HEK293 (cell line): ENCODE results near the gene MAIP1.

ENCODE experiments used
- ELK4 ChIP-seq: IDR thresholded peaks from 2 replicates; pipeline ENCODE4 v1.6.1; 2011; ENCODE audit warnings: mild to moderate bottlenecking, low read depth, low read length, borderline replicate concordance
- FEZF1 ChIP-seq: fragments of 450-650 bp; formaldehyde crosslinking; IDR thresholded peaks from 2 replicates; pipeline ENCODE4 v1.5.1; 2016; ENCODE audit warnings: missing biosample characterization, missing genetic modification characterization
- KLF10 ChIP-seq: fragments of 450-650 bp; IDR thresholded peaks from 2 replicates; pipeline ENCODE4 v1.5.1; 2018; ENCODE audit warnings: missing biosample characterization, mild to moderate bottlenecking, missing genetic modification characterization
- ZNF174 ChIP-seq: fragments of 450-650 bp; formaldehyde crosslinking; IDR thresholded peaks from 2 replicates; pipeline ENCODE4 v1.5.0; 2017; ENCODE audit warnings: missing biosample characterization, mild to moderate bottlenecking, missing genetic modification characterization
- ZNF24 ChIP-seq: fragments of 450-650 bp; formaldehyde crosslinking; IDR thresholded peaks from 2 replicates; pipeline ENCODE4 v1.5.1; 2016; ENCODE audit warnings: missing biosample characterization, missing genetic modification characterization
- ZNF610 ChIP-seq: fragments of 450-650 bp; formaldehyde crosslinking; IDR thresholded peaks from 2 replicates; pipeline ENCODE4 v1.5.1; 2016; ENCODE audit warnings: missing biosample characterization, missing genetic modification characterization, borderline replicate concordance
- TF ChIP-seq, protein P1 (sequence below): fragments of 450-650 bp; formaldehyde crosslinking; IDR thresholded peaks from 2 replicates; pipeline ENCODE4 v1.5.1; 2016; ENCODE audit warnings: missing biosample characterization, missing genetic modification characterization
- TF ChIP-seq, protein P2 (sequence below): fragments of 450-650 bp; formaldehyde crosslinking; IDR thresholded peaks from 2 replicates; pipeline ENCODE4 v1.5.1; 2016; ENCODE audit warnings: missing biosample characterization, missing genetic modification characterization

DNA sequence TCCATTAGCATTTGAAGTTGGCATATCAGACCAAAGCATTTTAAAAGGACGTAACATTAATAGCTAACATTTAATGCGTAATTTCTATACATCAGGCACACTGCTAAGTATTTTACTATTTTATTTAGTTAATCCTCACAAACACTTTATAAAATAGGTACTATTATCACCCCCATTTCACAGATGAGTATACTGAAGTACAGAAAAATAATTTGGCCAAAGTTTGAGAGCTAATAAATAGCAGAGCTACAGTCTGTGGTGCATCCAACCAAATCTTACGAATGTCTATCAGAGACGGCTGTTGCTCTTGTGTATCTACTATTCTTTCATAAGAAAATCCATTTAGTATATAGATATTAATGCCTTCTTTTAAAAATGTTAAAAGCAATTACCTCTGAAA lies 12.0 kb upstream of the MAIP1 start:
- TF ChIP-seq KLF10 = no peak
- TF ChIP-seq ZNF24 = no peak
- TF ChIP-seq, protein P1, sequence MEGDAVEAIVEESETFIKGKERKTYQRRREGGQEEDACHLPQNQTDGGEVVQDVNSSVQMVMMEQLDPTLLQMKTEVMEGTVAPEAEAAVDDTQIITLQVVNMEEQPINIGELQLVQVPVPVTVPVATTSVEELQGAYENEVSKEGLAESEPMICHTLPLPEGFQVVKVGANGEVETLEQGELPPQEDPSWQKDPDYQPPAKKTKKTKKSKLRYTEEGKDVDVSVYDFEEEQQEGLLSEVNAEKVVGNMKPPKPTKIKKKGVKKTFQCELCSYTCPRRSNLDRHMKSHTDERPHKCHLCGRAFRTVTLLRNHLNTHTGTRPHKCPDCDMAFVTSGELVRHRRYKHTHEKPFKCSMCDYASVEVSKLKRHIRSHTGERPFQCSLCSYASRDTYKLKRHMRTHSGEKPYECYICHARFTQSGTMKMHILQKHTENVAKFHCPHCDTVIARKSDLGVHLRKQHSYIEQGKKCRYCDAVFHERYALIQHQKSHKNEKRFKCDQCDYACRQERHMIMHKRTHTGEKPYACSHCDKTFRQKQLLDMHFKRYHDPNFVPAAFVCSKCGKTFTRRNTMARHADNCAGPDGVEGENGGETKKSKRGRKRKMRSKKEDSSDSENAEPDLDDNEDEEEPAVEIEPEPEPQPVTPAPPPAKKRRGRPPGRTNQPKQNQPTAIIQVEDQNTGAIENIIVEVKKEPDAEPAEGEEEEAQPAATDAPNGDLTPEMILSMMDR (tag by site-specific recombination) = no peak
- TF ChIP-seq, protein P2, sequence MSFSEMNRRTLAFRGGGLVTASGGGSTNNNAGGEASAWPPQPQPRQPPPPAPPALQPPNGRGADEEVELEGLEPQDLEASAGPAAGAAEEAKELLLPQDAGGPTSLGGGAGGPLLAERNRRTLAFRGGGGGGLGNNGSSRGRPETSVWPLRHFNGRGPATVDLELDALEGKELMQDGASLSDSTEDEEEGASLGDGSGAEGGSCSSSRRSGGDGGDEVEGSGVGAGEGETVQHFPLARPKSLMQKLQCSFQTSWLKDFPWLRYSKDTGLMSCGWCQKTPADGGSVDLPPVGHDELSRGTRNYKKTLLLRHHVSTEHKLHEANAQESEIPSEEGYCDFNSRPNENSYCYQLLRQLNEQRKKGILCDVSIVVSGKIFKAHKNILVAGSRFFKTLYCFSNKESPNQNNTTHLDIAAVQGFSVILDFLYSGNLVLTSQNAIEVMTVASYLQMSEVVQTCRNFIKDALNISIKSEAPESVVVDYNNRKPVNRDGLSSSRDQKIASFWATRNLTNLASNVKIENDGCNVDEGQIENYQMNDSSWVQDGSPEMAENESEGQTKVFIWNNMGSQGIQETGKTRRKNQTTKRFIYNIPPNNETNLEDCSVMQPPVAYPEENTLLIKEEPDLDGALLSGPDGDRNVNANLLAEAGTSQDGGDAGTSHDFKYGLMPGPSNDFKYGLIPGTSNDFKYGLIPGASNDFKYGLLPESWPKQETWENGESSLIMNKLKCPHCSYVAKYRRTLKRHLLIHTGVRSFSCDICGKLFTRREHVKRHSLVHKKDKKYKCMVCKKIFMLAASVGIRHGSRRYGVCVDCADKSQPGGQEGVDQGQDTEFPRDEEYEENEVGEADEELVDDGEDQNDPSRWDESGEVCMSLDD (tag by site-specific recombination) = no peak
- TF ChIP-seq ELK4 = no peak
- TF ChIP-seq ZNF174 = no peak
- TF ChIP-seq ZNF610 = no peak
- TF ChIP-seq FEZF1 = no peak
